SU-DHL-6 (cell line): ENCODE data around the gene DNASE2B.

ENCODE experiments used
- CTCF ChIP-seq: fragments of 200-600 bp; sonication (generic); IDR thresholded peaks from one replicate; pipeline ENCODE4 v1.5.1; 2017; ENCODE audit warnings: antibody characterized with exemption, mild to moderate bottlenecking, low read length, moderate library complexity; ENCODE audit not compliant: insufficient read depth, poor library complexity, severe bottlenecking
- EZH2phosphoT487 ChIP-seq: fragments of 200-600 bp; sonication (generic), shearing (Covaris generic); conservative IDR thresholded peaks from 2 replicates; pipeline ENCODE4 v1.6.1; 2018; ENCODE audit warnings: mild to moderate bottlenecking, antibody characterized with exemption, low read length, moderate library complexity, mixed read lengths

- TF ChIP-seq CTCF (no peak), EZH2phosphoT487 (no peak)
These were observed 34.7 kb upstream of the DNASE2B start for GRCh38 chr1:84363622-84364021.
